Prostate gland (tissue), 2 donors: ENCODE measurements around the gene PLEKHJ1.

Source experiments
- POLR2A ChIP-seq: fragments of 450-650 bp; IDR thresholded peaks from one replicate; pipeline ENCODE4 v1.6.1; 2016; ENCODE audit warnings: antibody characterized with exemption, mild to moderate bottlenecking
- TF ChIP-seq, protein P1 (sequence below), 4 experiments: fragments of 200-600 bp in 2 of 4; fragments of 450-650 bp in 2 of 4; sonication (generic) in 2 of 4; IDR thresholded peaks; 1 replicate in 3 of 4; 2 replicates in 1 of 4; pipeline ENCODE4 v1.5.1; 2016 to 2019; ENCODE audit warnings: antibody characterized with exemption in 4 of 4, mild to moderate bottlenecking in 2 of 4, moderate library complexity in 2 of 4

DNA sequence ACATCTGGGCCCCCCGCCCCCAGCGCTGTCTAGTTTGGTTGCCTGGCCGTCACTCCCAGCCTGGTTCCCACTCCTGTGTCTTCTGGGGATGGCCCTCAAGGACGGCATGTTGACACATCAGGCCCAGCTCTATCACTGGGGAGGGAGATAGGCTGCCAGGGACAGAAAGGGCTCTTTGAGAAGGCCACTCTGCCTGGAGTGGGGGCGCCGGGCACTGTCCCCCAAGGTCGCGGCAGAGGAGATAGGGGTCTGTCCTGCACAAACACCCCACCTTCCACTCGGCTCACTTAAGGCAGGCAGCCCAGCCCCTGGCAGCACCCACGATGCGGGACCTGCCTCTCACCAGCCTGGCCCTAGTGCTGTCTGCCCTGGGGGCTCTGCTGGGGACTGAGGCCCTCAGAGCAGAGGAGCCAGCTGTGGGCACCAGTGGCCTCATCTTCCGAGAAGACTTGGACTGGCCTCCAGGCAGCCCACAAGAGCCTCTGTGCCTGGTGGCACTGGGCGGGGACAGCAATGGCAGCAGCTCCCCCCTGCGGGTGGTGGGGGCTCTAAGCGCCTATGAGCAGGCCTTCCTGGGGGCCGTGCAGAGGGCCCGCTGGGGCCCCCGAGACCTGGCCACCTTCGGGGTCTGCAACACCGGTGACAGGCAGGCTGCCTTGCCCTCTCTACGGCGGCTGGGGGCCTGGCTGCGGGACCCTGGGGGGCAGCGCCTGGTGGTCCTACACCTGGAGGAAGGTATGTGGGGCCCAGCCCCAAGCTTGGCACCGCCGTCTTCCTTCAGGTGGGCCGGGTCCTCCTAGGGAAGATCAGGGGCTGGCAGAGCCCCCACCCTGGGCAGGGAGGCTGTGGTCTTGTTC lies 13.1 kb upstream of the PLEKHJ1 start, which contains the start of gene AMH:
- TF ChIP-seq, protein P1, sequence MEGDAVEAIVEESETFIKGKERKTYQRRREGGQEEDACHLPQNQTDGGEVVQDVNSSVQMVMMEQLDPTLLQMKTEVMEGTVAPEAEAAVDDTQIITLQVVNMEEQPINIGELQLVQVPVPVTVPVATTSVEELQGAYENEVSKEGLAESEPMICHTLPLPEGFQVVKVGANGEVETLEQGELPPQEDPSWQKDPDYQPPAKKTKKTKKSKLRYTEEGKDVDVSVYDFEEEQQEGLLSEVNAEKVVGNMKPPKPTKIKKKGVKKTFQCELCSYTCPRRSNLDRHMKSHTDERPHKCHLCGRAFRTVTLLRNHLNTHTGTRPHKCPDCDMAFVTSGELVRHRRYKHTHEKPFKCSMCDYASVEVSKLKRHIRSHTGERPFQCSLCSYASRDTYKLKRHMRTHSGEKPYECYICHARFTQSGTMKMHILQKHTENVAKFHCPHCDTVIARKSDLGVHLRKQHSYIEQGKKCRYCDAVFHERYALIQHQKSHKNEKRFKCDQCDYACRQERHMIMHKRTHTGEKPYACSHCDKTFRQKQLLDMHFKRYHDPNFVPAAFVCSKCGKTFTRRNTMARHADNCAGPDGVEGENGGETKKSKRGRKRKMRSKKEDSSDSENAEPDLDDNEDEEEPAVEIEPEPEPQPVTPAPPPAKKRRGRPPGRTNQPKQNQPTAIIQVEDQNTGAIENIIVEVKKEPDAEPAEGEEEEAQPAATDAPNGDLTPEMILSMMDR (IDR thresholded peaks at IDR 0.05): no peak
- TF ChIP-seq POLR2A: no peak
